GM12878 (cell line): ENCODE measurements around the gene LDB2. TPM values are rescaled to one million over a fixed set of nuclear protein-coding genes. Genes with fewer than 3 reads are reported as not detected.

Experiments used
- ATAC-seq: fragments of 200-7000 bp; cut with Tn5 transposase; 3 replicates; pipeline ENCODE4 v1.9.1; 2020; ENCODE audit warnings: mild to moderate bottlenecking, moderate library complexity
- BruUV-seq: library from RNA; stranded (reverse); fragments of 400-500 nt; replicated peaks from 2 replicates; lab custom pipeline; 2021; lab: Mats Ljungman, UMichigan
- CTCF ChIA-PET: fragments of 300-600 bp; sonication (Branson Sonifier 250); formaldehyde crosslinking; extraction: SDS; loops from one replicate; lab custom pipeline; 2021; ENCODE audit warnings: inconsistent platforms; lab: Yijun Ruan, JAX
- POLR2A ChIA-PET: fragments of 350-600 bp; formaldehyde crosslinking; extraction: SDS; loops from one replicate; lab custom pipeline; 2021; ENCODE audit warnings: inconsistent platforms; lab: Charles Lee
- RAD21 ChIA-PET: fragments of 300-600 bp; sonication (Branson Sonifier 250); formaldehyde crosslinking; loops from one replicate; lab custom pipeline; 2023; ENCODE audit warnings: antibody characterized with exemption; ENCODE audit not compliant: unreplicated experiment; lab: Charles Lee
- SMC1A ChIA-PET: fragments of 300-600 bp; sonication (Branson Sonifier 250); formaldehyde crosslinking; loops from one replicate; lab custom pipeline; 2023; ENCODE audit not compliant: unreplicated experiment, uncharacterized antibody; lab: Charles Lee
- DNase-seq: peaks from one replicate; pipeline ENCODE4 v3.0.0-alpha.2; 2011; ENCODE audit warnings: low read depth, low spot score
- FAIRE-seq: peaks from 3 replicates; lab custom pipeline; 2011; peaks lifted over from hg19 to GRCh38; lab: Jason Lieb, UNC
- H2AFZ ChIP-seq: 2 replicates; pipeline ENCODE4 v1.6.0; 2011; ENCODE audit warnings: low read depth, low read length, control low read depth; ENCODE audit not compliant: control insufficient read depth
- H3K27ac ChIP-seq: 2 replicates; pipeline ENCODE4 v1.5.1; 2011; ENCODE audit warnings: control low read depth; ENCODE audit not compliant: control insufficient read depth, insufficient read depth
- H3K27me3 ChIP-seq, 2 experiments: replicated peaks in 1 of 2; 2 replicates each; pipeline versions ENCODE4 v1.6.0 to v1.6.1; 2011; ENCODE audit warnings: low read length in 1 of 2; ENCODE audit not compliant: control insufficient read depth in 2 of 2, insufficient read depth in 2 of 2
- H3K36me3 ChIP-seq, 2 experiments: 2 replicates each; pipeline ENCODE4 v1.5.1; 2011; ENCODE audit warnings: low read length in 1 of 2; ENCODE audit not compliant: control insufficient read depth in 2 of 2, insufficient read depth in 2 of 2
- H3K4me1 ChIP-seq: 2 replicates; pipeline ENCODE4 v1.6.1; 2011; ENCODE audit warnings: mild to moderate bottlenecking, low read length, moderate library complexity, mixed read lengths; ENCODE audit not compliant: control insufficient read depth, insufficient read depth
- H3K4me2 ChIP-seq: 2 replicates; pipeline ENCODE4 v1.6.0; 2011; ENCODE audit warnings: control low read depth; ENCODE audit not compliant: control insufficient read depth, insufficient read depth
- H3K4me3 ChIP-seq: fragments of 200-600 bp; sonication (generic); 2 replicates; pipeline ENCODE4 v1.5.1; 2016
- H3K79me2 ChIP-seq: 2 replicates; pipeline ENCODE4 v1.6.0; 2011; ENCODE audit warnings: low read length; ENCODE audit not compliant: control insufficient read depth, insufficient read depth
- H3K9ac ChIP-seq: 2 replicates; pipeline ENCODE4 v1.8.0; 2011; ENCODE audit warnings: low read length, control low read depth, mixed read lengths; ENCODE audit not compliant: control insufficient read depth, insufficient read depth
- H3K9me3 ChIP-seq: replicated peaks from 3 replicates; pipeline ENCODE4 v1.5.1; 2011; ENCODE audit warnings: mild to moderate bottlenecking, low read length; ENCODE audit not compliant: control insufficient read depth, insufficient read depth
- H4K20me1 ChIP-seq: 2 replicates; pipeline ENCODE4 v1.6.0; 2011; ENCODE audit not compliant: control insufficient read depth, insufficient read depth
- BCL11A ChIP-seq: IDR thresholded peaks from 2 replicates; pipeline ENCODE4 v1.6.1; 2011; ENCODE audit warnings: low read depth, low read length
- BCLAF1 ChIP-seq: fragments of 450-650 bp; IDR thresholded peaks from 2 replicates; pipeline ENCODE4 v1.6.1; 2017; ENCODE audit warnings: antibody characterized with exemption, mild to moderate bottlenecking, moderate library complexity
- BMI1 ChIP-seq: fragments of 450-650 bp; IDR thresholded peaks from 2 replicates; pipeline ENCODE4 v1.6.1; 2016; ENCODE audit warnings: mild to moderate bottlenecking, moderate library complexity, borderline replicate concordance
- EZH2 ChIP-seq: IDR thresholded peaks from 2 replicates; pipeline ENCODE4 v1.6.1; 2012; ENCODE audit warnings: low read depth, mild to moderate bottlenecking, control low read depth, inconsistent platforms, low read length, borderline replicate concordance; ENCODE audit not compliant: control insufficient read depth
- GATAD2B ChIP-seq: fragments of 450-650 bp; conservative IDR thresholded peaks from 2 replicates; pipeline ENCODE4 v1.6.1; 2017; ENCODE audit warnings: low read depth, mild to moderate bottlenecking, moderate library complexity
- HDAC2 ChIP-seq: fragments of 200-600 bp; sonication (generic); IDR thresholded peaks from 2 replicates; pipeline ENCODE4 v1.6.1; 2017
- NFYA ChIP-seq: IDR thresholded peaks from 2 replicates; pipeline ENCODE4 v1.6.1; 2011; ENCODE audit warnings: low read depth, mild to moderate bottlenecking, low read length, improper control_type of control experiment, borderline replicate concordance
- NR2C1 ChIP-seq: fragments of 450-650 bp; IDR thresholded peaks from 2 replicates; pipeline ENCODE4 v1.6.1; 2017; ENCODE audit warnings: antibody characterized with exemption, mild to moderate bottlenecking, moderate library complexity
- NR2F1 ChIP-seq: fragments of 450-650 bp; conservative IDR thresholded peaks from 2 replicates; pipeline ENCODE4 v1.6.1; 2017; ENCODE audit warnings: mild to moderate bottlenecking
- POLR2AphosphoS5 ChIP-seq: IDR thresholded peaks from 2 replicates; pipeline ENCODE4 v1.6.1; 2011; ENCODE audit warnings: mild to moderate bottlenecking, low read length, inconsistent platforms
- RAD21 ChIP-seq: IDR thresholded peaks from 2 replicates; pipeline ENCODE4 v1.6.1; 2011; ENCODE audit warnings: mild to moderate bottlenecking, low read depth, low read length, moderate library complexity; ENCODE audit not compliant: insufficient read depth
- RUNX3 ChIP-seq: IDR thresholded peaks from 2 replicates; pipeline ENCODE4 v1.6.1; 2012; ENCODE audit warnings: low read length, inconsistent platforms
- SREBF1 ChIP-seq: IDR thresholded peaks from 2 replicates; pipeline ENCODE4 v1.6.1; 2012; ENCODE audit warnings: mild to moderate bottlenecking, low read length
- STAT1 ChIP-seq: fragments of 450-650 bp; conservative IDR thresholded peaks from 2 replicates; pipeline ENCODE4 v1.6.1; 2014; ENCODE audit warnings: antibody characterized with exemption, mild to moderate bottlenecking
- TCF12 ChIP-seq: IDR thresholded peaks from 2 replicates; pipeline ENCODE4 v1.6.1; 2011; ENCODE audit warnings: low read depth, mild to moderate bottlenecking, low read length
- ZBTB4 ChIP-seq: fragments of 450-650 bp; formaldehyde crosslinking; IDR thresholded peaks from 2 replicates; pipeline ENCODE4 v1.4.0; 2022; ENCODE audit warnings: mild to moderate bottlenecking, moderate library complexity
- ZNF217 ChIP-seq: fragments of 450-650 bp; IDR thresholded peaks from 2 replicates; pipeline ENCODE4 v1.6.1; 2017; ENCODE audit warnings: antibody characterized with exemption, mild to moderate bottlenecking
- ZNF622 ChIP-seq: fragments of 450-650 bp; IDR thresholded peaks from 2 replicates; pipeline ENCODE4 v1.6.1; 2017; ENCODE audit warnings: mild to moderate bottlenecking, inconsistent platforms
- ZZZ3 ChIP-seq: IDR thresholded peaks from 2 replicates; pipeline ENCODE4 v1.6.1; 2011; ENCODE audit warnings: low read depth; ENCODE audit not compliant: control insufficient read depth, insufficient read length
- WGBS: methylation state at CpG from one replicate; pipeline ENCODE4 v1.1.6; 2016; ENCODE audit warnings: low lambda C conversion rate; ENCODE audit not compliant: insufficient replicate concordance, insufficient coverage; ENCODE audit errors: missing lambda C conversion rate; 5-methylcytosine and 5-hydroxymethylcytosine counted together
- in situ Hi-C: fragments of 300-500 bp; cut with MboI; formaldehyde crosslinking; loops from 9 replicates; pipeline ENCODE4 v1.14.3; 2018; ENCODE audit warnings: mixed read lengths
- intact Hi-C: fragments of 100-400 bp; cut with micrococcal nuclease; formaldehyde crosslinking; loops from one replicate; pipeline ENCODE4 v1.14.2; 2022; ENCODE audit not compliant: unreplicated experiment
- polyA plus RNA-seq, 11 experiments: library from polyadenylated mRNA; depleted of rRNA in 4 of 11; unstranded in 6 of 11; stranded (reverse) in 5 of 11; fragments of >200 nt; fragmentation: Nextera tagmentation in 4 of 11; fragmentation: Illumina TruSeq in 1 of 11; extraction: Ambion mirVana in 4 of 11; extraction: Trizol in 1 of 11; gene quantifications; 1 replicate in 1 of 11; 2 replicates in 10 of 11; pipeline versions ENCODE4 v1.2.1 to v1.2.3, GENCODE V29; 2011 to 2016; ENCODE audit warnings: inconsistent platforms in 2 of 11, missing spikeins in 2 of 11, low read depth in 1 of 11
- total RNA-seq, 4 experiments: library from RNA; depleted of rRNA in 3 of 4; stranded (reverse); fragments of >200 nt in 3 of 4; fragmentation: Illumina TruSeq in 1 of 4; extraction: Trizol in 1 of 4; gene quantifications; 2 replicates each; pipeline versions ENCODE4 v1.2.1 to v1.2.3, GENCODE V29; 2013 to 2021

Gene LDB2
- total and polyA plus RNA-seq, 10 of the 15 experiments (the other 5 are each of a cell fraction or from before 2014, with no cell fraction given): 0.15 TPM; not detected in 9

- CTCF ChIA-PET: interaction anchor here (0.7 kb wide), 1 partner anchor 156 kb away, joined by 3 read pairs; no protein-coding TSS in a partner anchor
- in situ Hi-C loops: no loop called here
- no peak overlapping the region for H2AFZ ChIP-seq
Measured at GRCh38 chr4:16725252-16725651, 173.2 kb downstream of the LDB2 start.

More at GRCh38 chr4:16725252-16725651, 173.2 kb downstream of the LDB2 start:
- TF ChIP-seq ZNF622 (no peak), BCL11A (no peak), BCLAF1 (no peak), RUNX3 (no peak), TCF12 (no peak), RAD21 (no peak), EZH2 (no peak), POLR2AphosphoS5 (no peak), ZZZ3 (no peak), NR2F1 (no peak), ZBTB4 (CRISPR knock-in tag) (no peak), ZNF217 (no peak), BMI1 (no peak), SREBF1 (no peak), NR2C1 (no peak), GATAD2B (no peak), NFYA (no peak), STAT1 (no peak), HDAC2 (no peak)
- intact Hi-C loops: no loop called here
- Histone ChIP-seq H3K4me2 (no peak overlapping the region), H4K20me1 (no peaks in the 10 kb centered on the region), H3K9ac (no peak overlapping the region), H3K27ac (no peak overlapping the region), H3K9me3 (no peaks in the 10 kb centered on the region), H3K79me2 (no peaks in the 10 kb centered on the region), H3K36me3 (no peaks in the 10 kb centered on the region), H3K4me1 (no peaks in the 10 kb centered on the region), H3K4me3 (no peak overlapping the region), H3K27me3 (no peaks in the 10 kb centered on the region)
- BruUV-seq: no TSS peak
- POLR2A ChIA-PET: no interaction called here
- RAD21 ChIA-PET: no interaction called here
- ATAC-seq (no peak), DNase-seq (no peak), FAIRE-seq (no peak)
- SMC1A ChIA-PET: no interaction called here
- WGBS: 42% methylated on average over 6 of the region's 6 CpGs
